Measurements from ENCODE around the gene PGLYRP1.

PGLYRP1 gene

DNA sequence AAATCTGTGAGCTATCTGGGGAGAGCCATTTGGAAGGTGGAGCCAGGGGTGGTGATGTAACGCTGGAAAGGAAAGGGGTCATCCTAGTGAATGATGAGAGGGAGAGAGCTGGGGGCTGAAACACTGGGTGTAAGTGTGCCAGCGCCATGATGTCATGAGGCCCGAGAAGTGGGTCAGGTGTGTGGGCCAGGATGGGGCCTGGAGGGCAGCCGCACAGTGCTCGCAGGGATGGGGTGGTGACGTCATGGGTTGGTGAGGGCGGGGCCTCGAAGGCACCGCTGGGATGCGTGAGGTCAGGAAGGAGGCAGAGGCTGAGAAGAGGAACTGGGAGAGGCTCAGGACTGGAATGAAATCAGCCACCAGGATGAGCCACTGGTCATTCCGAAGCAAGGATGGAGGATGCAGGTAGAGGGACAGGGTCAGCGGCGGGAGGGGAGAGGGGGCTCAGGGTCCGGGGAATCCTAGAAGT is 23.2 kb downstream of the PGLYRP1 start:
- peak; percentile 10 for DNase-seq

DNA sequence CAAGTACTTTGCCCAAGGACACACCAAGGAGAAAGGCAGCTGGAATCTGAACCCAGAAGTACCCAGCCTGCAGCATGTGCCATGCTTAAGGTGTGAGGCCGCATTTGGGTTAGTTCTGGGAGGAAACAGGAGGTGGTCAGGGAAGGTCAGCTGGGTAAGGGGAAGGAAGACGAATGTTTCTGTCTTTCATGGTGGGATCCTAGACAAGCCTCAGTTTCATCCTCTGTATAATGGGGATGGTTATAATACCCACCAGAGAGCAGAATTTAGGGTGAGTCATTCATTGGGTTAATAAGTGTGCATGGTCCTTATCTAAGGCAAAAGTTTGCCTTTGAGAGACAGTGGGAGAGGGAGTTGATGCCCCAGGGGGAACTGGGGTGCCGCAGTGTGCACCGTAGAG is 24.0 kb downstream of the PGLYRP1 start:
- DNase-seq = no peak

- DNase-seq = no peak
These were observed 25.9 kb downstream of the PGLYRP1 start for GRCh38 chr19:45996933-45997332.

DNA sequence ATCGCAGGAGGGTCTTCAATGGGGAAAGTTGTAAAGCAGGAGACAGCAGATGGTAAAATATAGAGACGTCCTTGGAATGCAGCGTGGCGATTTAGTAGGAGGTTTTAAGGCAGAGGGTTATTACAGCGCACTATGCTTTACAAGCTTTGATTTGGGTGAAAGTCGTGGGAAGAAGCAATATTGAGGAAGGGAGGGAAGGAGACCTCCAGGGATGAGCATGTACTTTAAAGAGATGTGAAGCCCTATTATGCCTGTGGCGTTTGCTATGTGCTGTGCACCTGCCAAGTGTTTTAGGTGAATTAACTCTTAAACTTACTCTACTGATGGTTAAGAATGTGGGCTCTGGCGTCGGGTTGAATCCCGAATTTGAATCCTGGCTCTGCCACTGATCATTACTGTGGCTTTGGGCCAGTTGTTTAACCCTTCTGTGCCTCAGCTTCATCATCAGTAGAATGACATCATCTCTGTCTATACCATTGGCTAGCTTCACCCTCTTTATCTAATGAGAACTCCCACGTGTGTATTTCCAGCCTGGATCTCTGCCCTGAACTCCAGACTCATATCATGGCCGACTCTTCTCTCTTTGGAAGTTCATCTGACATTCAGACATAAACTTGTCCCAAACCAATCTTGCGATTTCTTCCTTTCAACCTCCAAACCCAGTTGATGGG is 27.0 kb downstream of the PGLYRP1 start:
- DNase-seq = no peak

DNA sequence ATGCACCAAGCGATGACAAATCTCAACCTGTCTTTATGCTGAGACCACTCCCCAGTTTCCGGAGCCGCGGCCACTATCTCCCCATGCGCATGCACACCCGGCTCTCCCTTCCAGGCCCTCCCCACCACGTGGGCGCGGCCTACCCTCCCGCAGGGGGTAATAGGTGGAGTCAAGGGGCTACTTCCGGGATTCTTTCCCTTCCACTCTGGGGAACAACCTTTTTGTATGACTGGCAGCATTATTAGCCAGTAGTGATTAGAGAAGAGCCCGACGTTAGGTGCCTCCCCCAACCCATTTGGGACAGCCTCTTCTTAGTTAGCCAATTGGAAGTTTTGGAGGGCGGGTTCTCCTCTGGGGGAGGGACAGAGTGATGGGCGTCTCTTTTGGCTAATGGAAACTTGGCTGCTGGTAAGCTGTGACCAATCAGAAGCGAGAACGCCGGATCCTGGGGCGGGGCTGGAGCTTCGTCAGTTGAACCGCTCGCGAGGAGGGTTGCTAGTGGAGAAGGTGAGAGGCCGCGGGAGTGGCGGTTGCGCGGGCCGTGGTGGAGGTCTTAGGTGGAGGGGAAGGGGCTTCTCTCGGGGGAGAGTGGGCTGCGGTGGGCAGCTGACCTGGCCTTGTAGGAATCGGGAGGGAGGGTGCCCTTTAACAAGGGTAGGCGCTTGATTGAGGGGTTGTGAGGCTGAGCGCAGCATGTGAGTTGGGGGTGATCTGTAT is 27.7 kb downstream of the PGLYRP1 start, which contains the start of gene CCDC61:
TSS of gene CCDC61 (plus strand) at position 470 of the 717 bp plus-strand sequence. CDS start 7,552 bp downstream, outside the sequence.
- peak; percentile 100 for DNase-seq

- no peak for DNase-seq
These were observed 28.3 kb downstream of the PGLYRP1 start for GRCh38 chr19:45994456-45994997.

- no peak for DNase-seq
These were observed 32.6 kb downstream of the PGLYRP1 start for GRCh38 chr19:45990113-45990728.

DNA sequence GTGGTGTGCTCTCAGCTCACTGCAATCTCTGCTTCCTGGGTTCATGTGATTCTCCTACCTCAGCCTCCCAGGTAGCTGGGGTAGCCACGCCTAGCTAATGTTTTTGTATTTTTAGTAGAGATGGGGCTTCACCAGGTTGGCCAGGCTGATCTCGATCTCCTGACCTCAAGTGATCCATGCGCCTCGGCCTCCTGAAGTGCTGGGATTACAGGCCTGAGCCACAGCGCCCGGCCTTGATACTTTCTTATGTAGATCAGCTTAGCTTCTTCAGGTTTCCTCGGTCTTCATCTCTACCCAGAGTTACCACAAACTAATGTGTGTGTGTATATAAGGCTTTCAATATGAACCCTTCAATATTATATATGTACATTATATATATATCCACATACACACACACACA is 37.5 kb downstream of the PGLYRP1 start:
- no peak for DNase-seq

- no peak for DNase-seq
These were observed 41.5 kb downstream of the PGLYRP1 start for GRCh38 chr19:45981350-45981749.

GRCh38 chr19:45978156-45978555 is 44.7 kb downstream of the PGLYRP1 start:
- DNase-seq = no peak

DNA sequence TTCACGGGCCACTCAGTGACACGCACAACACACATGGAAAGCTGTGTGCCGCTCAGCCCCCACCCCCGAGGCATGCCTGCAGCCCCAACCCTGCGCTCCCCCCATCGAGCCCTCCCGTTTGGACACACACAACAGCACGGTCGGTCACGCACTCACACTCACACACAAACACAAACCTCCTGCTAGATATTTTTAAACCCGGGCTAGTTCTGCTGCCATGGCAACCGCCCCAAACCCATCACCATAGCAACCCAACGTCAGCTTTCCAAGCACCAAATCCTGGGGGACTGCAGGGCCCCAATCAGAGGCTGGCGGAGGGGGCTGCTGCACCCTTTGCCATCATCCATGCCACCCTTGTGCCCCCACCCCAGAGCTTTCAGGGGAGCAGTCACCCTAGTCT is 46.7 kb downstream of the PGLYRP1 start:
- no peak for DNase-seq

GRCh38 chr19:45975306-45976070 is 47.4 kb downstream of the PGLYRP1 start:
- no peak for DNase-seq

DNA sequence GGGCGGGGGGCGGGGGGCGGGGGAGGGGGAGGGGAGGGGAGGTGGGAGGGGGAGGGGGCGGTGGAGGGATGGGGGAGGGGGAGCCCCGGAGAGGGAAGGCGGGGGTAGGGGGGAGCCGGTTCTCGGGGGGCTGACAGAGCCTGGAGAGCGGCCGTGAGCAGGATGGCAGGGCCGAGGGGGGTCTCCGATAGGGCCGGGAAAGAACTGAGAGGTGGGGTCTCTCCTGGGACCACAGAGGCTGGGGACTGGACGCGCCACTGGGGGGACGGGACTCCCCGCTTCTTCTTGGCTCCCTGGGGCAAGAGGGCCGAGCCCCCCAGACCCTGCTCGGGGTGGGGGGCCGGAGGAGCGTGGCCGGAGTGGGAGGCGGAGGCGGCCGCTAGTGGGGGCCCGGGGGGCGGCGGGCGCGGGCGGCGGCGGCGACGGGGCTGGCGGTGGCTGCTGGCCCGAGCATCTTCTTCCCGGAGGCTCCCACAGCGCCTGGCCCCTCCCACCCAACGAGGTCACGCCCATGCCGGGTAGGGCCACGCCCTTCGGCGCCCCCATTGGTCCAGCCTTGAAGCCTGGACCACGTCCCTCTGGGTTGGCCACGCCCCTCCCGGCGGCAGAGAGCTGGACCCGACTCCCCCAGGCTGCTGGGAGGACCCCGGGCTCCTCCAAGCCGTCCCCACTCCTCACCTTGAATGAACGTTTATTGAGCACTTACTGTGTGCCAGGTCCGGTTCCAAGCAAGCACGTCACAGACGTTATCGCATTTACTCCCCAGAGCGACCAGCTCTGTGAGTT is 49.1 kb downstream of the PGLYRP1 start, which contains the start of gene NOVA2:
TSS of gene NOVA2 (minus strand) at position 313 of the 786 bp plus-strand sequence. CDS start 514 bp downstream, outside the sequence.
- peak; percentile 28 for DNase-seq

DNA sequence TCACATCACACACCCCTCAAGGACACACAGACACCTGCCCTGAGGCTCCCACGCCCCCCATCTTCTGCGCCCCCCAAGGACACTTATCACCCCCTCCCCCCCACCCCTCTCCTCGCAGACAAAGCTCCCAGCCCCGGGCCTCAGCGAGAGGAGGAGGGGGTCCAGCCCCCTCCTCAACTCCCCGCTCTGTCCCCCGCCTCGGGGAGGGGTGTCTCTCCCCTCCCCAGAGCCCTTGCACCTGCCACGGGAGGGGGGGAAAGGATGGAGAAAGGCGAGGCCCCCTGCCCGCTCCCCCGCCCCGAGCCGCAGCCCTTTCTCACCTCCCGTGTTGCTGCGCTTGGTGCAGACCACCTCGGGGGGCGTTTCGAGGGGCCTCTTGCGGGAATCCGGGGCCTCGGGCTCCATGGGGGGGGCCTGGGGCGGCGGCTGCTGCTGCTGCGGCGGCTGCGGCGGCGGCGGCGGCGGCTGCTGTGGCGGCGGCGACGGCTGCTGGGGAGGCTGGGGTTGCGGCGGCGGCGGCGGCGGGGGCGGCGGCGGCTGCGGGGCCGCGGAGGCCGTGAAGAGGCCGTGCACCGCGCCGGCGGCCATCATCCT is 49.8 kb downstream of the PGLYRP1 start:
- DNase-seq = no peak

GRCh38 chr19:45972081-45972946 is 50.5 kb downstream of the PGLYRP1 start:
- DNase-seq = peak; percentile 26

DNA sequence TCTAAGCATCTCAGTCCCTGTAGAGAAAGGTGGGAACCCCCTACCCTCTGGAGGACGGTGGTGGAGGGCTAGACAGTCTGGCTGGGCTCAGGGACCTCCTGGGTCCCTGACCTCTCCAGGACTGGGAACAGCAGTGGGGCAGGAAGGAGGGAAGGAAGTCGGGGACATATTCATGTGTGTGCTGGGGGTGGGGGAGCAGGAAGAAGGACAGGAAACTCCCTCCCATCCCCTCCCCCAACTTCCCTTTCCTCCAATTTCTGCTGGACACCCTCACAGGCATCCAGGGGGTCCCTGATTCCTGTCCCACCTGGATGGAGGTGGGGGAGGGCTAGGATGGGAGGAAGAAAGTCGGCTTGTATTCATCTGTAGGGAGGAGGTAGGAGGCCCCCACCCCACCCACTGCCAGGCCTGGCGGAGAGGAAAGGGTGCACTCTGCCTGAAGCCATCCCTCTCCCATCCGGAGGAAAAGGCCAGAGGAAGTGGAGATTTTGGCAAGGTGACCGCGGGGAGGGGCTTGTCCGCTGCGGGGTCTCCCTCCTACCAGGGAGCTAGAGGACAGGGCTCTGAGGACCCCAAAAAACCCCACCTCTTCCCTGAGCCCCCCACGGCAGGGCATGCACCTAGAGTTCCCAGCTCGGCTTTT is 51.5 kb downstream of the PGLYRP1 start:
- no peak for DNase-seq

DNA sequence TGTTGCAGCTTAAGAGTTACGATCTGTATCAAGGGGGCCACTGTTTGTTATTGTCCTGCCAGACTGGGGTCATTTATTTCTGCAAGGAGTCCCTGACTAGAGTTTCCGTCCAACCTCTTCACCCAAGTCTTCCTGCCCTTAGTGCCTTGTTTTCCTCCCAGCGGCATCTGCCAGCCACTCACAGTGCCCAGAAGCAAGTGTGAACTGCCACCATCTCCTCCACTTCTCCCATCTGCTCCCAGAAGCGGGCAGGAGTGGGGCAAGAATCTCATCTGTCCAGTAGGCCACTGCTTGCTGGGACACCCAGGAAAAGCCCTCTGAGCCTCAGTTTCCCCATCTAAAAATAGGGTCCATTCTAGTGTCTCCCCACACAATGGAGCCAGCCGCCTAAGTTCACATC is 53.2 kb downstream of the PGLYRP1 start:
- no peak for DNase-seq
